Esophagus squamous epithelium (tissue), 5 donors: ENCODE measurements around the gene BNC2. TPM values are rescaled to one million over a fixed set of nuclear protein-coding genes. Genes with fewer than 3 reads are reported as not detected.

Experiments
- DNase-seq: peaks from one replicate; lab custom pipeline; 2025; lab: John Stamatoyannopoulos, UW
- H3K27ac ChIP-seq, 4 donors: fragments of 200-600 bp; sonication (generic); one replicate each; pipeline ENCODE4 v1.5.1; 2016 to 2019; ENCODE audit warnings: mild to moderate bottlenecking in 1 of 4
- H3K27me3 ChIP-seq, 4 donors: fragments of 200-600 bp; sonication (generic); 1 replicate in 3 of 4; 2 replicates in 1 of 4; pipeline versions ENCODE4 v1.5.1 to v1.6.0; 2017 to 2021; ENCODE audit warnings: antibody characterized with exemption in 1 of 4
- H3K36me3 ChIP-seq, 3 donors: fragments of 200-600 bp; sonication (generic); one replicate each; pipeline ENCODE4 v1.5.1; 2016 to 2019
- H3K4me1 ChIP-seq, 3 donors: fragments of 200-600 bp; sonication (generic); one replicate each; pipeline ENCODE4 v1.5.1; 2017 to 2019
- H3K4me3 ChIP-seq, 4 donors: fragments of 200-600 bp; sonication (generic); 1 replicate in 3 of 4; 2 replicates in 1 of 4; pipeline ENCODE4 v1.5.1; 2016 to 2019; ENCODE audit warnings: mild to moderate bottlenecking in 2 of 4, moderate library complexity in 1 of 4
- H3K9me3 ChIP-seq, 3 donors: fragments of 200-600 bp; sonication (generic); one replicate each; pipeline ENCODE4 v1.5.1; 2016 to 2019
- CTCF ChIP-seq, 6 experiments: fragments of 450-650 bp in 4 of 6; fragments of 200-600 bp in 2 of 6; sonication (generic) in 2 of 6; IDR thresholded peaks; one replicate each; pipeline ENCODE4 v1.5.1; 2016 to 2019; ENCODE audit warnings: antibody characterized with exemption in 6 of 6, mild to moderate bottlenecking in 4 of 6, moderate library complexity in 4 of 6
- POLR2A ChIP-seq, 4 donors: fragments of 450-650 bp; IDR thresholded peaks; one replicate each; pipeline ENCODE4 v1.6.1; 2017; ENCODE audit warnings: antibody characterized with exemption in 4 of 4, mild to moderate bottlenecking in 4 of 4, moderate library complexity in 3 of 4
- WGBS, 2 donors: methylation state at CpG; one replicate each; pipeline ENCODE4 v1.1.5; 2018; 5-methylcytosine and 5-hydroxymethylcytosine counted together
- intact Hi-C: fragments of 100-400 bp; cut with DNase I; formaldehyde crosslinking; loops from one replicate; pipeline ENCODE4 v1.15.0; 2022
- total RNA-seq, 4 donors: library from RNA; depleted of rRNA; stranded (reverse); fragments of >200 nt; gene quantifications; one replicate each; pipeline ENCODE4 v1.1.0, GENCODE V29; 2016
- donor health status: DM: yes; HTN: yes; CAD: no.

BNC2 gene
- total RNA-seq, 4 donors from 2014 or later, result 3.6 to 41.8 (median 8.5) TPM

GRCh38 chr9:16585591-16585990 is 284.9 kb downstream of the BNC2 start:
- no peak for TF ChIP-seq CTCF (IDR thresholded peaks at IDR 0.05)
- no peak for TF ChIP-seq POLR2A (IDR thresholded peaks at IDR 0.05)
- no peaks in the 10 kb centered on the region for H3K36me3 ChIP-seq
- H3K4me1 ChIP-seq, result no peaks in the 10 kb centered on the region
- no peaks in the 10 kb centered on the region for H3K9me3 ChIP-seq
- no peaks in the 10 kb centered on the region for H3K27me3 ChIP-seq
- intact Hi-C loops, result no loop called here
- WGBS, 2 donors, result 58 to 70% methylated on average over 4 of the region's 4 CpGs
- no peak overlapping the region for H3K27ac ChIP-seq
- H3K4me3 ChIP-seq, result no peak overlapping the region
- DNase-seq, result no peak

GRCh38 chr9:16579872-16580432 is 290.5 kb downstream of the BNC2 start:
- intact Hi-C loops, result no loop called here
- WGBS, 2 donors, result 54 to 68% methylated on average over 2 of the region's 2 CpGs
- TF ChIP-seq POLR2A (IDR thresholded peaks at IDR 0.05), result no peak
- TF ChIP-seq CTCF (IDR thresholded peaks at IDR 0.05), result no peak

GRCh38 chr9:16575986-16576245 is 294.6 kb downstream of the BNC2 start:
- Histone ChIP-seq H3K36me3 (no peaks in the 10 kb centered on the region), H3K27ac (peak overlapping the region in 1 of 4 donors; percentile 24), H3K4me1 (peaks cover 0 to 7% (median 0%) of the 10 kb centered on the region in 3 donors), H3K9me3 (no peaks in the 10 kb centered on the region), H3K27me3 (no peaks in the 10 kb centered on the region), H3K4me3 (no peak overlapping the region)
- DNase-seq, result no peak
- 48 to 62% methylated on average over 3 of the region's 3 CpGs for WGBS, 2 donors
- intact Hi-C loops, result no loop called here
- no peak for TF ChIP-seq POLR2A (IDR thresholded peaks at IDR 0.05)
- no peak for TF ChIP-seq CTCF (IDR thresholded peaks at IDR 0.05)

More at GRCh38 chr9:16579872-16580432, 290.5 kb downstream of the BNC2 start:
- Histone ChIP-seq H3K4me1 (peaks cover 0 to 4% (median 0%) of the 10 kb centered on the region in 3 donors), H3K9me3 (no peaks in the 10 kb centered on the region), H3K27me3 (no peaks in the 10 kb centered on the region), H3K27ac (no peak overlapping the region), H3K4me3 (no peak overlapping the region), H3K36me3 (no peaks in the 10 kb centered on the region)
- DNase-seq, result no peak

GRCh38 chr9:16575142-16575985 is 295.1 kb downstream of the BNC2 start:
- WGBS, 2 donors, result 73 to 80% methylated on average over 11 of the region's 11 CpGs
- Histone ChIP-seq H3K4me3 (no peak overlapping the region), H3K9me3 (no peaks in the 10 kb centered on the region), H3K27ac (peak overlapping the region in 1 of 4 donors; percentile 24), H3K36me3 (no peaks in the 10 kb centered on the region), H3K27me3 (no peaks in the 10 kb centered on the region), H3K4me1 (peaks cover 0 to 7% (median 0%) of the 10 kb centered on the region in 3 donors)
- no peak for TF ChIP-seq POLR2A (IDR thresholded peaks at IDR 0.05)
- TF ChIP-seq CTCF (IDR thresholded peaks at IDR 0.05), result no peak
- DNase-seq, result no peak
- intact Hi-C loops, result no loop called here

- Histone ChIP-seq H3K36me3 (no peaks in the 10 kb centered on the region), H3K9me3 (no peaks in the 10 kb centered on the region), H3K4me1 (peaks cover 0 to 7% (median 0%) of the 10 kb centered on the region in 3 donors), H3K4me3 (no peak overlapping the region), H3K27me3 (no peaks in the 10 kb centered on the region), H3K27ac (no peak overlapping the region)
- WGBS, 2 donors, result 66 to 72% methylated on average over 5 of the region's 5 CpGs
- no peak for TF ChIP-seq POLR2A (IDR thresholded peaks at IDR 0.05)
- no peak for TF ChIP-seq CTCF (IDR thresholded peaks at IDR 0.05)
- DNase-seq, result no peak
- intact Hi-C loops, result no loop called here
Measured at GRCh38 chr9:16572005-16572734, 298.3 kb downstream of the BNC2 start.
